Adipose tissue (tissue), 3 donors: ENCODE measurements around the gene P2RX4. TPM values are rescaled to one million over a fixed set of nuclear protein-coding genes. Genes with fewer than 3 reads are reported as not detected.
"Not testable (repeated sequence)": the region's sequence is repeated elsewhere in the genome, so short reads cannot be mapped to it uniquely, and the experiment has no call there.

Experiments used
- H3K27ac ChIP-seq: one replicate; pipeline ENCODE4 v1.5.1; 2013; ENCODE audit warnings: low read depth, low read length
- WGBS, 3 donors: extraction: QIAGEN DNeasy Blood & Tissue Kit; methylation state at CpG; one replicate each; pipeline ENCODE4 v1.1.7; 2013; 5-methylcytosine and 5-hydroxymethylcytosine counted together
- polyA plus RNA-seq, 3 donors: library from polyadenylated mRNA; stranded (reverse); fragments of 200-250 nt; gene quantifications; one replicate each; pipeline ENCODE4 v1.2.3, GENCODE V29; 2013
- donor health status: healthy with polysubstance abuse.
- donor health status: Bipolar disorder and iron deficiency.
- donor health status: healthy.

P2RX4 gene, protein sequence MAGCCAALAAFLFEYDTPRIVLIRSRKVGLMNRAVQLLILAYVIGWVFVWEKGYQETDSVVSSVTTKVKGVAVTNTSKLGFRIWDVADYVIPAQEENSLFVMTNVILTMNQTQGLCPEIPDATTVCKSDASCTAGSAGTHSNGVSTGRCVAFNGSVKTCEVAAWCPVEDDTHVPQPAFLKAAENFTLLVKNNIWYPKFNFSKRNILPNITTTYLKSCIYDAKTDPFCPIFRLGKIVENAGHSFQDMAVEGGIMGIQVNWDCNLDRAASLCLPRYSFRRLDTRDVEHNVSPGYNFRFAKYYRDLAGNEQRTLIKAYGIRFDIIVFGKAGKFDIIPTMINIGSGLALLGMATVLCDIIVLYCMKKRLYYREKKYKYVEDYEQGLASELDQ
- polyA plus RNA-seq, result 10 to 100 TPM; 10.6 to 21.3 (median 12.0) TPM

DNA sequence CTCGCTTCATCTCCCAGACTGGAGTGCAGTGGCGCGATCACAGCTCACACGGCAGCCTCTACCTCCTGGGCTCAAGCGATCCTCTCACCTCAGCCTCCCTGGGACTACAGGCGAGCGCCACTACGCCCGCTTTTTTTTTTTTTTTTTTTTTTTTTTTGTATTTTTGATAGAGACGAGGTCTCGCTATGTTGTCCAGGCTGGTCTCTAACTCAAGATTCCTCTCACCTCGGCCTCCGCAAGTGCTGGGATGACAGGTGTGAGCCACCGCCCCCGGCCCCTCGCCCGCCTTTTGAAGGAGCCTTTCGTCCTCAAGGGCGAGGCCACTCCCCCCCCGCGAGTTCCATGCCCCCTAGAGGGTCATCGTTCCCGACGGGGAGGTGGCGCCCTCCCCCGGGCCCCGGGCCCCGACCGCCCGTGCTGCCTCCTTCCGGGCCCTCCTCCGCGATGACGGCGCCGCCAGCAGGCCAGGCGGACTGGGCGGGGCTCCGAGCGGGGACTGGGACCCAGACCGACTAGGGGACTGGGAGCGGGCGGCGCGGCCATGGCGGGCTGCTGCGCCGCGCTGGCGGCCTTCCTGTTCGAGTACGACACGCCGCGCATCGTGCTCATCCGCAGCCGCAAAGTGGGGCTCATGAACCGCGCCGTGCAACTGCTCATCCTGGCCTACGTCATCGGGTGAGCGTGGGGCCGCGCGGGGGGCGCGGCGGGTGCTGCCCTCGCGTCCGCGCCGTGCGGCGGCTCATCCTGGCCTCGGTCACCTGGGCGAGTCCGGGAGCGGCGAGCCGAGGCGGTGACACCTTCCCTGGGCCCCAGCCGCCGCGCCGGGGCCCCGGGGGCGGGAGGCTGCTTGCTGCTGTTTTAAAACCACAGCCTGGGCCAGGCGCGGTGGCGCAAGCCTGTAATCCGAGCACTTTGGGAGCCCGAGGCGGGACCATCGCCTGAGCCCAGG is at the start of gene P2RX4:
TSS of gene P2RX4 (plus strand) at position 506 of the 949 bp plus-strand sequence. CDS start at position 542, 36 bp downstream.
- peak within 1 kb of the TSS; percentile 64 for H3K27ac ChIP-seq
- 6 to 9% (median 7%) methylated on average over 88 to 97 of the region's 97 CpGs for WGBS, 3 donors

DNA sequence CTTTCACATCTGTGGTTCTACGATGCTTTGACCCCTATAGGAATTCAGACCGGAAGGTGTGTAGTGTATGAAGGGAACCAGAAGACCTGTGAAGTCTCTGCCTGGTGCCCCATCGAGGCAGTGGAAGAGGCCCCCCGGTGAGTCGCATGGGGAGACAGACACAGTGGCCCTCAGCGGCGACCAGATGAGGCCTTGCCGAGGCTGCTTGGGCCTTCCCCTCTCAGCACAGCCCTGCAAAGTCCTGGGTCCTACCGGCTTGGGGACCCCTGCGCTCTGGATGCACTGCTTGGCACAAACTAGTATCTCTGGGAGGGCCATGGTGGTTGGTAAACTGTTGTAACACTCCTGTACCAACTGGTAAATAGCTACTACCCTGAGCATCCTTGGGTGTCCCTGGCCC is 47.5 kb upstream of the P2RX4 start:
- 90 to 91% (median 91%) methylated on average over 9 to 10 of the region's 10 CpGs for WGBS, 3 donors
- no peak overlapping the region for H3K27ac ChIP-seq

DNA sequence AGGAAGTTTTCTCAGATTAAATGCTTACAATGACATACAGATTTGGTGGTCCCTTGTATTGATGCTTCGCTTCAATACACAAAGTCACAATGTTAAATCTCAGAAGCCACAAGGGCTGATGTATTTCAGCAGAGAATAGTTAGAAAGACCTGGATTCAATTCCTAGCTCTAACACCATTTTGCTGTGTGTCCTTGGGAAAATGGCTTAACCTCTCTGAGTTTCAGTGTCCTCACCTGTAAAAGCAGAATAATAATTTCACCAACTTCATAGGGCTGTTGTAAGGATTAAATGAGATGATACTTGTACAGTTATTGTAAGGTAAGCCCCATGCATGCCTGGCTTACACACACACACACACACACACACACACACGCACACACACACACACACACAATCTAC is 46.9 kb upstream of the P2RX4 start:
- 74 to 91% (median 80%) methylated on average over 2 of the region's 2 CpGs for WGBS, 3 donors
- H3K27ac ChIP-seq, result no peak overlapping the region

DNA sequence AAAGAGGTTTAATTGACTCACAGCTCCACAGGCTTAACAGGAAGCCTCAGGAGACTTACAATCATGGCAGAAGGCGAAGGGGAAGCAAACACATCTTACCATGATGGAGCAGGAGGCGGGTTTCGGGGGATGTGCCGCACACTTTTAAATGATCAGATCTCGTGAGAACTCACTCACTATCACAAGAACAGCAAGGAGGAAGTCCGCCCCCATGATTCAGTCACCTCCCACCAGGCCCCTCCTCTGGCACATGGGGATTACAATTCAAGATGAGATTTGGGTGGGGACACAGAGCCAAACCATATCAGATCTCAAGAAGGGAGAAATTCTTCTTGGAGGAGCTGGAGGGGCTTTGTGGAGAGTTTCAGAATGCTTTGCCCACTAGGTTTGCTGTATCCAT is 45.1 kb upstream of the P2RX4 start:
- 94 to 98% (median 98%) methylated on average over 6 of the region's 6 CpGs for WGBS, 3 donors
- not testable (repeated sequence) for H3K27ac ChIP-seq

DNA sequence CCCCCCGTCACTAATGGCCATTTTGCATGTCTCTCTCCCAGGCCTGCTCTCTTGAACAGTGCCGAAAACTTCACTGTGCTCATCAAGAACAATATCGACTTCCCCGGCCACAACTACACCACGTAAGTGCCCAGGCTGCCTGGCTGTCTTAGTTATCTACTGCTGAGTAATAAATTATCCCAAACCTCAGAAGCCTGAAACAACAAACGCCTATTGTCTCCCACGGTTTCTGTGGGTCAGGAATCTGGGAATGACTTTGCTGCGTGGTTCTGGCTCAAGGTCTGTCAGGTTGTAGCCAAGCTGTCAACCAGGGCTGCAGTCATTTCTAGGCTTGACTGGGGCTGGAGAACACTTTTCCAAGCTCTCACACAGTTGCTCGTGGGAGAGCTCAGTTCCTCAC is 44.6 kb upstream of the P2RX4 start:
- 64 to 88% (median 85%) methylated on average over 9 of the region's 9 CpGs for WGBS, 3 donors
- no peak overlapping the region for H3K27ac ChIP-seq

DNA sequence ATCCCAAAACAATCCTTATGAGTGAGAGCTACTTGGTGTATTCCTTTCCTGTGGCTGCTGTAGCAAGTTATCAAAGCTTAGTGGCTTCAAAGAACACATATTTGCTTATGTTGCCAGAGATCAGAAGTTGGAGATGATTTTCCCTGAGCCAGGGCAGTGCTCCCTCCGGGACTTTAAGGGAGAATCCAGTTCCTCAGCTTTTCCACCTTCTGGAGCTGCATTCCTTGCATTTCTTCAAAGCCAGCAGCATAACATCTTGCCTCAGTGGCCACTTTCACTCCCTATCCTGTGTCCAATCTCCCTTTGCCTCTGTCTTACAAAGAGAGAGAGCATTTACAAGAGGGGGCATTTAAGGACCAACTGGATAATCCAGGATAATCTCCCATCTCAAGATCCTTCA is 43.6 kb upstream of the P2RX4 start:
- WGBS, 3 donors, result 59 to 87% (median 78%) methylated on average over 1 of the region's 1 CpG
- no peak overlapping the region for H3K27ac ChIP-seq

DNA sequence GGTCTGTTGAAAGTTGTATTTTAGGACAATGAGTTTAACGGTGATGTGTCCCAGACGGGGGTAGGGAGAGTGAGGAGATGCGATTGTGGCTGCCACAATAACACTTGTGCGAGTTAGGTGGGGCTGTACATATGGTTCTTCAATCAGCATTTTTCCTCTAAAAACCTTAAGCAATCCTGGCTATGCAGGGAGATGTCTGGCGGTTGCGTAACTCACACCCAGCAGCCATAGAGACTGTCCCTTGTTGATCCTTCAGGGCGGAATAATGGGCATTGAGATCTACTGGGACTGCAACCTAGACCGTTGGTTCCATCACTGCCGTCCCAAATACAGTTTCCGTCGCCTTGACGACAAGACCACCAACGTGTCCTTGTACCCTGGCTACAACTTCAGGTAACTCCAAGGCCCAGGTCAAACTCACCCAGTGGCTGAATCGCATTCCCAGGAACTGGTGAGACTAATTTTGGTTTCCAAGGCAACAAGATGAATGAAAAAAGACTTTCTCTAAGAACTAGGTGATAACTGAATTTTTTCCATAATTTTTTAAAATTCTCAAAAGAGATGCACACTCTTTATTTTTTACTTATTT is 42.6 kb upstream of the P2RX4 start:
- H3K27ac ChIP-seq, result no peak overlapping the region
- 72 to 87% (median 77%) methylated on average over 14 of the region's 14 CpGs for WGBS, 3 donors

DNA sequence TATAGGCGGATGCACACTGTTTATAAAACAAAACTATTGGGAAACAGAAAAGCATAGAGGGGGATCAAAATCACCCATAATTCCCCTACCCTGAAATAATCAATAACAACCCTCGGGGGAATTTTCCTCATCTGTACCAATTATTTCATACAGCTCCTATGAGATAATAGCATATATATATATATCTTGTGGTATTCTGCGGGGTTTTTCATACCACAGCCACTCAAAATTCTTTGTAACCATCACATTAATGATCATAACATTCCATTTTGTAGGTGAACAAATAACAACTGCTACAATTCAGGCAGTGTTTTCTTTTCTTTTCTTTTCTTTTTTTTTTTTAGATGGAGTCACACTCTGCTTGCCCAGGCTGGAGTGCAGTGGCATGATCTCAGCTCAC is 42.0 kb upstream of the P2RX4 start:
- no peak overlapping the region for H3K27ac ChIP-seq
- WGBS, 3 donors, result 75 to 82% (median 75%) methylated on average over 3 of the region's 3 CpGs

DNA sequence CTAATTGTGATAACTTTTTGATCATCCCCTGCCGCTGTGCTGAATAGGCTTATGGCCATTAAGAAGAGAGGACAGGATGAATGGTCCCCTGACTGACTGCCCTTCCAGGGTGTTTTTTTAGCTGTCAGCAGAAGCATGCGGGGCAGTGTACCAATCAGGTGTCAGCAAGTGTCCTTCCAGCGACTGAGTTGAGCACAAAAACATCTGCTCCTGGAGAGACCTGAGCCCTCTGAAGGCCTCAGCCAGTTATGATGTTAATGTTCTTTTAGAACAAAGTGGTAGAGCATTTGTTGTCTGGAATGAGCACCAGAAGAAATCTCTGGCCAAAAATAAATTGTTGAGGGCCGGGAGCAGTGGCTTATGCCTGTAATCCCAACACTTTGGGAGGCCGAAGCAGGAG is 39.8 kb upstream of the P2RX4 start:
- H3K27ac ChIP-seq, result no peak overlapping the region
- 83 to 93% (median 84%) methylated on average over 5 of the region's 5 CpGs for WGBS, 3 donors

DNA sequence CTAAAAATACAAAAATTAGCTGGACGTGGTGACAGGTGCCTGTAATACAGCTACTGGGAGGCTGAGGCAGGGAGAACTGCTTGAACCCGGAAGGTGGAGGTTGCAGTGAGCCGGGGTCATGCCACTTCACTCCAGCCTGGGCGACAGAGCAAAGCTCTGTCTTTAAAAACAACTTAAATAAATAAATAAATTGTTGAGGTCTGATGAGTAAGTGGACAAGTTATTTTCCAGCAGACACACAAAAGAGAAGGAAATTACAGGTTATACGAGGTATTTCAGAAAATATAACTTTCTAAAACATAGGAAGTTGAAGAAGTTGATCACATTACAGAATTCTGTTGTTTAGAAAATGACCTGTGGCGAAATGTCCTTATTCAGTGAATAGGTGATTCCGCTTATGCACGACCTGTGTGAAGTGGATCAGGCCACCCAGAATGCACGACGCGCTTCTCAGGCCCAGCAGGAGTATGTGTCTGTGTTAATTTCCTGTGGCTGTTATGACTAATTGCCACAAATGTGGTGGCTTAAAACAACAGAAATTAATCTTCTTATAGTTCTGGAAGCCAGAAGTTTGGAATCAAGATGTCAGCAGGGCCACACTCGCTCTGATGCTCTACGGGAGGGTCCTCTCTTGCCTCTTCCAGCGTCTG is 39.2 kb upstream of the P2RX4 start:
- WGBS, 3 donors, result 78 to 95% (median 78%) methylated on average over 14 of the region's 14 CpGs

DNA sequence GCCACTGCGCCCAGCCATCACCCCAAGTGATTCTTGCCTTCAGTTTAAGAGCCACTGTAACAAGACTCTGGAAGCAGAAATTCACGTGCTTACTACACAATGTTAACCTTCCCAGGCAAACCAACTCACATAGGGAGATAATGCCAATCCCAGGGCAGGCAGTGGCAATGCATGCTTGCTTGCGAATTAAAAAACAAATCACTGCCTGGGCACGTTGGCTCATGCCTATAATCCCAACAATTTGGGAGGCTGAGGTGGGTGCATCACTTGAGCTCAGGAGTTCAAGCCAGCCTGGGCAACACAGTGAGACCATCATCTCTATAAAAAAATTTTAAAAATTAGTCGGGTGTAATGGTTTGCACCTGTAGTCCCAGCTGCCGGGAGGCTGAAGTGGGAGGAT is 37.8 kb upstream of the P2RX4 start:
- no peak overlapping the region for H3K27ac ChIP-seq
- 89 to 96% (median 94%) methylated on average over 6 of the region's 6 CpGs for WGBS, 3 donors

More for the DNA sequence above, 39.2 kb upstream of the P2RX4 start:
- no peak overlapping the region for H3K27ac ChIP-seq

DNA sequence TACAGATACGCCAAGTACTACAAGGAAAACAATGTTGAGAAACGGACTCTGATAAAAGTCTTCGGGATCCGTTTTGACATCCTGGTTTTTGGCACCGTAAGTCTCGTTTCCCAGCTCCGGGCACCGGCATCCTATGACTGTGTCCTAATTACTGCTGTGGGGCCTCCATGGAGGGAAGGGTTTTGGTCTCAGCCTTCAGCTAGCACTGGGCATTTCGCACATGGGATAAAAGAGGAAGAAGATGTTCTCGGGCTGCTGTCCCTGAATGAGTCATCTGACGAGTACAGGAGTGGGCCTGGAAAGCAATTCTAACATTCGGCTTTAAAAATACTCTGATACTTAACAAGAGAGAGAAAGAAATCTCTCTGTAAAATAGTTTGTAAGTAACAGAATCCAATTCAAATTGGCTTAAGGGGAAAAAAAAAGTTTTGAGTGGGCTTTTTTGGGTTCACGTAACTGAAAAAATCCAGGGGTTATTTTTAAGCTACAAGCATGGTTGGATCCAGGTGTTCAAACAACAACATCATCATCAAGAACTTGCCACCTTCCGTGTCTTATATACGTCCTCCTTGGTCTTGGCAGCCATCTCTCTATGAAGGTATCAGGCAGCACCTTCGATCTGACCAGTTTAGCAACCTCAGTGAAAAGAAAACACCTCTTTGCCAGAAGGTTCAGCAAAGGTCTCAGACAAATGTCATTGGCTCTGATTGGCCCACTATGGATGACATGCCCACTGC is 34.4 kb upstream of the P2RX4 start:
- 72 to 76% (median 73%) methylated on average over 16 of the region's 16 CpGs for WGBS, 3 donors
- no peak overlapping the region for H3K27ac ChIP-seq

DNA sequence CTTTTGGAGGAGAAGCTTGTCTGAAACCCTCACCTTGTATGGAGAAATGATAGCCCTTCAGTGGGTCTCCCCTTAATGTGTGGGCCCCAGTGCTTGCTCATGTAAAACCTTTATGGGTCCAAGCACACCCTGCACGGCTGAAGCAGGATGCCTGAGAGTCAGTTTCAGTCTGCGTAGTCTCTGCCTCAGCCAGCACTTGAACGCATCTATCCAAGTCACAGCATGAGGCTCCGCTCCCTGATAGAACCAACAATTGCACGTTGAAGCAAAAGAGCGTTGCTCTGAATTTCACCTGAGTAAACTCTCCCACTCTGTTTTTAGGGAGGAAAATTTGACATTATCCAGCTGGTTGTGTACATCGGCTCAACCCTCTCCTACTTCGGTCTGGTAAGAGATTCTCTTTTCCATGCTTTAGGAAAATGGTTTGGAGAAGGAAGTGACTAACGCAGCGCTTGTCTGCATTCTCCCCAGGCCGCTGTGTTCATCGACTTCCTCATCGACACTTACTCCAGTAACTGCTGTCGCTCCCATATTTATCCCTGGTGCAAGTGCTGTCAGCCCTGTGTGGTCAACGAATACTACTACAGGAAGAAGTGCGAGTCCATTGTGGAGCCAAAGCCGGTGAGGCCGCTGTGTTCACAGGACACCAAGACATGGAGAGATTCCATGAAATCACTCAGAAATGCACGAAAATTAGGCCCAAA is 33.0 kb upstream of the P2RX4 start:
- 81 to 94% (median 86%) methylated on average over 19 of the region's 19 CpGs for WGBS, 3 donors
- H3K27ac ChIP-seq, result no peak overlapping the region

DNA sequence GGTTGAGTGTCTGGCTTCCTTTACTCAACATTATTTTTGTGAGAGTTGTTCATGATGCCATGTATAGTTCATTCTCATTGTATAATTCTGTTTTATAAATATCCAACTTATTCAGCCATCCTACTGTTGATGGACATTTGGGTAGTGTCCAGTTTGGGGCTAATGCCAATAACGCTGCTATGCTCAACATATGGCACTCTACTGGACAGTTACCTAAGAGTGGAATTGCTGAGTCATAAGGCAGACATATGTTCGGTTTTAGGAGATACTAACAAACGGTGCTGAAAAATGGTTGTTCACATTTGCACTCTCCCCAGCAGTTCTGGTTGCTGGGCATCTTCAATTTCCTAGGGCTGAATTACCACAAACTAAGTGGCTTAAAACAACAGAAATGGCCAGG is 28.7 kb upstream of the P2RX4 start:
- 57 to 89% (median 87%) methylated on average over 3 of the region's 3 CpGs for WGBS, 3 donors
- H3K27ac ChIP-seq, result no peak overlapping the region

DNA sequence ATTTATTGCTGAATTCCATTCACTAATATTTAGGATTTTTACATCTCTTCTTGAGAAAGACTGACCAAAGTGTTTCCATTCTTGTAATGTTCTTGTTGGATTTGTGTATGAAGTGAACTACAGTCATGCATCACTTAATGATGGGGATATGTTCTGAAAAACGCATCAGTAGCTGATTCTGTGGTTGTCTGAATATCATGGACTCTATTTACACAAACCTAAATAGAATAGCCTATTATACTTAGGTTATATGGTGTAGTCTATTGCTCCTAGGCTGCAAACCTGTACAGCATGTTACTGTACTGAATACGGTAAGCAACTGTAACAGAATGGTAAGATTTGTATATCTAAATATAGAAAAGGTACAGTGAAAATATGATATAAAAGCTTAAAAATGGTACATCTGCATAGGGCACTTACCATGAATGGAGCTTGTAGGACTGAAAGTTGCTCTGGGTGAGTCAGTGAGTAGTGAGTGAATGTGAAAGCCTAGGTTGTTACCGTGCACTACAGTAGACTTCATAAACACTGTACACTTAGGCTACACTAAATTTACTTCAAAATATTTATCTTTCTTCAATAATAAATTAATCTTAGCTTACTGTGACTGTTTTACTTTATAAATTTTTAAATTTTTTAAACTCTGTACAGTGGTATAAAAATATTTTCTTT is 27.6 kb upstream of the P2RX4 start:
- H3K27ac ChIP-seq, result no peak overlapping the region
- 84 to 94% (median 87%) methylated on average over 3 of the region's 3 CpGs for WGBS, 3 donors

DNA sequence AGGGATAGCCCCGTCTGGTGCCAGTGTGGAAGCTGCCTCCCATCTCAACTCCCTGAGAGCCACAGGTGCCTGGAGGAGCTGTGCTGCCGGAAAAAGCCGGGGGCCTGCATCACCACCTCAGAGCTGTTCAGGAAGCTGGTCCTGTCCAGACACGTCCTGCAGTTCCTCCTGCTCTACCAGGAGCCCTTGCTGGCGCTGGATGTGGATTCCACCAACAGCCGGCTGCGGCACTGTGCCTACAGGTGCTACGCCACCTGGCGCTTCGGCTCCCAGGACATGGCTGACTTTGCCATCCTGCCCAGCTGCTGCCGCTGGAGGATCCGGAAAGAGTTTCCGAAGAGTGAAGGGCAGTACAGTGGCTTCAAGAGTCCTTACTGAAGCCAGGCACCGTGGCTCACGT is 25.5 kb upstream of the P2RX4 start:
- 87 to 93% (median 91%) methylated on average over 15 of the region's 15 CpGs for WGBS, 3 donors
- H3K27ac ChIP-seq, result no peak overlapping the region
